ENCODE measurements around the gene GPR157. TPM values are rescaled to one million over a fixed set of nuclear protein-coding genes. Genes with fewer than 3 reads are reported as not detected.

Gene GPR157
- total RNA-seq, 1 experiment from 2014 or later: not detected

DNA sequence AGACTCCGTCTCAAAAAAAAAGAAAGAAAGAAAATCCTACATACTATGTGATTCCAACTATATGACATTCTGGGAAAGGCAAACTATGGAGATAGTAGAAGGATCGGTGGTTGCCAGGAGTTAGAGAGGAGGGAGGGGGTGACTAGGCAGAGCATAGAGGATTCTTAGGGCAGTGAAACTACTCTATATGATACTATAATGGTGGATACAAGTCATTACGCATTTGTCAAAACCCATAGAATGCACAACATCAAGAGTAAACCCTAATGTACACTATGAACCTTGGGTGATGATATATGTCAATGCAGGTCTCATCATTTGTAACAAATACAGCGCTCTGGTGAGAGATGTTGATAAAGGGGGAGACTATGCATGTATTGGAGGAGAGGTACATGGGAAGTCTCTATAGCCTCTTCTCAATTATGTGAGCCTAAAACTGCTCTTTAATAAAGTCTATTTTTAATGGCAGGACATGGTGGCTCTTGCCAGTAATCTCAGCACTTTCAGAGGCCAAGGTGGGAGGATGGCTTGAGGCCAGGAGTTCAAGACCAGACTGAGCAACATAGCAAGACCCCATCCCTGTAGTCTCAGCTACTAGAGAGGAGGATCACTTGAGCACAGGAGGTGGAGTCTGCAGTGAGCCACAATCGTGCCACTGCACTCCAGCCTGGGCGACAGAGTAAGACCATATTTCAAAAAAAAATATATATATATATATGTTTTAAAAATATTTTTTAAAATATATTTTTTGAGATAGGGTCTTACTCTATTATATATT lies 76.4 kb downstream of the GPR157 start:
- H3K4me2 ChIP-seq (ENCODE audit: low read depth, low read length, poor library complexity, severe bottlenecking): no peak overlapping the region
- no peaks in the 10 kb centered on the region for H3K4me1 ChIP-seq (ENCODE audit: low read length)
- no peak overlapping the region for H3K27ac ChIP-seq (ENCODE audit: low read length)
- H3K4me3 ChIP-seq (ENCODE audit: low read length): no peak overlapping the region
- H3K79me2 ChIP-seq (ENCODE audit: low read length): no peaks in the 10 kb centered on the region
- H3K9me3 ChIP-seq (ENCODE audit: low read length): no peaks in the 10 kb centered on the region
- no peak overlapping the region for H3K9ac ChIP-seq (ENCODE audit: low read length)
- no peaks in the 10 kb centered on the region for H4K20me1 ChIP-seq (ENCODE audit: insufficient read depth, low read depth, low read length)
- H2AFZ ChIP-seq (ENCODE audit: low read length): no peak overlapping the region
- DNase-seq: no peak
- H3K27me3 ChIP-seq (ENCODE audit: low read length): no peaks in the 10 kb centered on the region
- H3K9me2 ChIP-seq (replicated peaks; ENCODE audit: insufficient read depth, low read length): no peaks in the 10 kb centered on the region
- H3K36me3 ChIP-seq (ENCODE audit: insufficient read depth, low read length): no peaks in the 10 kb centered on the region

GRCh38 chr1:9051379-9051778 lies 77.5 kb downstream of the GPR157 start:
- no peak for DNase-seq
- Histone ChIP-seq H3K9me3 (ENCODE audit: low read length) (no peaks in the 10 kb centered on the region), H3K79me2 (ENCODE audit: low read length) (no peaks in the 10 kb centered on the region)

DNA sequence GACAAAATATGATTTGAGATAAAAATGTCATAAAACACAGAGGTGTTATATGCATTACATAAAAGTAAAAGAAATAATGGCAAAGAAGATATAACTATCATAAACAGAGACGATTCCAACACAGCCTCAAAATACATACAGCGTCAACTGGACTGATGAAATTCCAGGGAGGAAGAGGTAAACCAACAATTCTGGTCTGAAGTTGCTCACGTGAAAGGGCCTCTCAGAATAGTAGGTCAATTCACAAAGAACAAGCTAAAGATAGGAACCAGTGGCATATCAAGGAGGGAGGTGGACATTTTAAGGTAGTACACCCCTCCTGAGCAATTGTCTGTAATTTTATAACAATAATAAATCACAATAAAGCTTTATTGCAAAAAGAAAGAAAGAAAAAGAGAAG lies 78.1 kb downstream of the GPR157 start:
- Histone ChIP-seq H3K4me2 (ENCODE audit: low read depth, low read length, poor library complexity, severe bottlenecking) (no peak overlapping the region), H3K9me2 (replicated peaks; ENCODE audit: insufficient read depth, low read length) (no peaks in the 10 kb centered on the region), H3K4me3 (ENCODE audit: low read length) (no peak overlapping the region), H4K20me1 (ENCODE audit: insufficient read depth, low read depth, low read length) (no peaks in the 10 kb centered on the region), H3K4me1 (ENCODE audit: low read length) (no peaks in the 10 kb centered on the region), H3K36me3 (ENCODE audit: insufficient read depth, low read length) (no peaks in the 10 kb centered on the region), H2AFZ (ENCODE audit: low read length) (no peak overlapping the region), H3K9me3 (ENCODE audit: low read length) (no peaks in the 10 kb centered on the region), H3K79me2 (ENCODE audit: low read length) (no peaks in the 10 kb centered on the region), H3K27me3 (ENCODE audit: low read length) (no peaks in the 10 kb centered on the region), H3K27ac (ENCODE audit: low read length) (no peak overlapping the region), H3K9ac (ENCODE audit: low read length) (no peak overlapping the region)
- no peak for DNase-seq

More at GRCh38 chr1:9051379-9051778, 77.5 kb downstream of the GPR157 start:
- Histone ChIP-seq H3K9ac (ENCODE audit: low read length) (no peak overlapping the region), H3K4me3 (ENCODE audit: low read length) (no peak overlapping the region), H3K27me3 (ENCODE audit: low read length) (no peaks in the 10 kb centered on the region), H3K4me1 (ENCODE audit: low read length) (no peaks in the 10 kb centered on the region), H3K9me2 (replicated peaks; ENCODE audit: insufficient read depth, low read length) (no peaks in the 10 kb centered on the region), H3K27ac (ENCODE audit: low read length) (no peak overlapping the region), H2AFZ (ENCODE audit: low read length) (no peak overlapping the region), H4K20me1 (ENCODE audit: insufficient read depth, low read depth, low read length) (no peaks in the 10 kb centered on the region), H3K36me3 (ENCODE audit: insufficient read depth, low read length) (no peaks in the 10 kb centered on the region), H3K4me2 (ENCODE audit: low read depth, low read length, poor library complexity, severe bottlenecking) (no peak overlapping the region)

Small RNA genes lying within 50 kb of the gene (small RNA-seq; reads per million reads assigned to genes)
- gene RF00424: not detected

Other genes starting within 250 kb of the GPR157 start
- gene CA6, start 183.2 kb downstream of the GPR157 start, total RNA-seq (2014; rRNA removed; shearing (Covaris generic); ENCODE audit: low replicate concordance): not detected in 2 replicates
- not detected in 2 replicates for gene SLC2A7, start 102.7 kb downstream of the GPR157 start, total RNA-seq (2014; rRNA removed; shearing (Covaris generic); ENCODE audit: low replicate concordance)
- gene SLC2A5, start 59.5 kb downstream of the GPR157 start, total RNA-seq (2014; rRNA removed; shearing (Covaris generic); ENCODE audit: low replicate concordance): 0.07 and 0.22 TPM in 2 replicates
- 21.3 and 21.6 TPM in 2 replicates for gene H6PD, start 105.7 kb upstream of the GPR157 start, total RNA-seq (2014; rRNA removed; shearing (Covaris generic); ENCODE audit: low replicate concordance)
- not detected in 2 replicates for gene SPSB1, start 163.8 kb upstream of the GPR157 start, total RNA-seq (2014; rRNA removed; shearing (Covaris generic); ENCODE audit: low replicate concordance)

Measured in Karpas-422 (cell line).